Head of caudate nucleus (tissue), 42 donors: Measurements from ENCODE around the gene FBXL16.

Source experiments
- DNase-seq, 42 donors: peaks; one replicate each; pipeline versions ENCODE4 v3.0.0 to v3.0.0-alpha.2; 2020 to 2021; ENCODE audit warnings: mixed read lengths in 7 of 42
- intact Hi-C: fragments of 100-400 bp; cut with DNase I; formaldehyde crosslinking; loops from one replicate; pipeline ENCODE4 v1.15.0; 2022

The FBXL16 gene

GRCh38 chr16:739560-740458 is 34.2 kb upstream of the FBXL16 start:
- DNase-seq = peak in 1 of 42 donors; percentile 14
- intact Hi-C loops = loop anchor here (2.0 kb wide), 1 partner anchor 19 kb away; the partner anchor contains the start of gene ANTKMT

GRCh38 chr16:736936-737481 is 31.4 kb upstream of the FBXL16 start:
- intact Hi-C loops = no loop called here
- no peak for DNase-seq

GRCh38 chr16:735982-736453 is 30.4 kb upstream of the FBXL16 start:
- intact Hi-C loops = no loop called here
- peak in 20 of 42 donors; percentile 39 to 80 (median 62) for DNase-seq

- intact Hi-C loops = no loop called here
- peak in 1 of 42 donors; percentile 14 for DNase-seq
These were observed 29.6 kb upstream of the FBXL16 start for GRCh38 chr16:734981-735881.

GRCh38 chr16:734208-734980 is 28.8 kb upstream of the FBXL16 start:
- intact Hi-C loops = no loop called here
- peak; percentile 59 to 95 (median 83) for DNase-seq

GRCh38 chr16:733382-734207 is 28.0 kb upstream of the FBXL16 start:
- intact Hi-C loops = no loop called here
- peak in 8 of 42 donors; percentile 9 to 55 (median 28) for DNase-seq

GRCh38 chr16:732936-733335 is 27.3 kb upstream of the FBXL16 start:
- peak in 30 of 42 donors; percentile 33 to 90 (median 70) for DNase-seq
- intact Hi-C loops = no loop called here

GRCh38 chr16:732332-732731 is 26.7 kb upstream of the FBXL16 start:
- DNase-seq = no peak
- intact Hi-C loops = no loop called here

GRCh38 chr16:730666-731509 is 25.3 kb upstream of the FBXL16 start:
- peak in 2 of 42 donors; percentile 2 to 7 for DNase-seq
- intact Hi-C loops = no loop called here

- peak in 4 of 42 donors; percentile 2 to 12 (median 8) for DNase-seq
- intact Hi-C loops = no loop called here
These were observed 24.4 kb upstream of the FBXL16 start for GRCh38 chr16:729768-730665.

GRCh38 chr16:728890-729744 is 23.5 kb upstream of the FBXL16 start:
- peak in 41 of 42 donors; percentile 55 to 94 (median 81) for DNase-seq
- intact Hi-C loops = no loop called here

GRCh38 chr16:728131-728889 is 22.7 kb upstream of the FBXL16 start:
- DNase-seq = peak in 36 of 42 donors; percentile 48 to 84 (median 72)
- intact Hi-C loops = no loop called here

GRCh38 chr16:727291-727977 is 21.8 kb upstream of the FBXL16 start:
- DNase-seq = peak in 2 of 42 donors; percentile 15 to 18

More at GRCh38 chr16:727291-727977, 21.8 kb upstream of the FBXL16 start:
- intact Hi-C loops = no loop called here
